Omental fat pad (tissue), 4 donors: Measurements from ENCODE around the gene FAM222B. TPM values are rescaled to one million over a fixed set of nuclear protein-coding genes. Genes with fewer than 3 reads are reported as not detected.
"Not testable (repeated sequence)": the region's sequence is repeated elsewhere in the genome, so short reads cannot be mapped to it uniquely, and the experiment has no call there.

ENCODE experiments used
- ATAC-seq: fragments of 150-250 bp; one replicate; pipeline ENCODE4 v1.9.1; 2016; ENCODE audit warnings: mild to moderate bottlenecking, moderate library complexity; ENCODE audit not compliant: low FRiP score
- DNase-seq: peaks from one replicate; pipeline ENCODE4 v3.0.0-alpha.2; 2019; ENCODE audit warnings: low spot score
- CTCF ChIP-seq, 3 donors: fragments of 450-650 bp; IDR thresholded peaks; one replicate each; pipeline ENCODE4 v1.5.1; 2016 to 2017; ENCODE audit warnings: antibody characterized with exemption in 3 of 3, mild to moderate bottlenecking in 3 of 3, moderate library complexity in 2 of 3
- total RNA-seq, 4 donors: library from RNA; depleted of rRNA; stranded (reverse); fragments of >200 nt; gene quantifications; one replicate each; pipeline ENCODE4 v1.1.0, GENCODE V29; 2016

Gene FAM222B
- total RNA-seq, 4 donors from 2014 or later, result 12.2 to 19.0 (median 14.0) TPM

GRCh38 chr17:28812091-28812747 lies 30.4 kb downstream of the FAM222B start:
- ATAC-seq (peak; percentile 99), DNase-seq (peak; percentile 77)
- TF ChIP-seq CTCF (IDR thresholded peaks at IDR 0.05), result no peak

GRCh38 chr17:28811651-28812090 lies 30.9 kb downstream of the FAM222B start:
- ATAC-seq (no peak), DNase-seq (no peak)
- no peak for TF ChIP-seq CTCF (IDR thresholded peaks at IDR 0.05)

GRCh38 chr17:28810437-28810836 lies 32.2 kb downstream of the FAM222B start:
- ATAC-seq (no peak), DNase-seq (no peak)
- TF ChIP-seq CTCF (IDR thresholded peaks at IDR 0.05), result no peak

- no peak for TF ChIP-seq CTCF (IDR thresholded peaks at IDR 0.05)
- no peak for DNase-seq
- ATAC-seq, result peak; percentile 33
These were observed 34.5 kb downstream of the FAM222B start for GRCh38 chr17:28807925-28808634.

- no peak for TF ChIP-seq CTCF (IDR thresholded peaks at IDR 0.05)
- DNase-seq (no peak), ATAC-seq (no peak)
These were observed 46.5 kb downstream of the FAM222B start for GRCh38 chr17:28796062-28796461.

GRCh38 chr17:28794846-28795441 lies 47.6 kb downstream of the FAM222B start:
- ATAC-seq, DNase-seq: not testable (repeated sequence)

GRCh38 chr17:28792877-28793661 lies 49.5 kb downstream of the FAM222B start:
- ATAC-seq (no peak), DNase-seq (no peak)
- TF ChIP-seq CTCF (IDR thresholded peaks at IDR 0.05), result no peak
